Activated CD8-positive, alpha-beta T cell treated with anti-CD3 and anti-CD28 coated beads, Interleukin-2, amount 10 ng/mL, durations not matched to agents 7 days and 5 days (primary cell): ENCODE results near the gene UPF1. TPM values are rescaled to one million over a fixed set of nuclear protein-coding genes. Genes with fewer than 3 reads are reported as not detected.

Experiments used
- ATAC-seq: fragments of 150-1000 bp; cut with Tn5 transposase; one replicate; pipeline ENCODE4 v1.10.0; 2021; ENCODE audit warnings: moderate library complexity
- CTCF ChIA-PET: fragments of 350-600 bp; sonication (Branson Sonifier 250); formaldehyde crosslinking; loops from one replicate; lab custom pipeline; 2021; ENCODE audit warnings: antibody characterized with exemption; lab: Charles Lee
- POLR2A ChIA-PET: fragments of 350-600 bp; sonication (Branson Sonifier 250); formaldehyde crosslinking; loops from one replicate; lab custom pipeline; 2021; ENCODE audit warnings: antibody characterized with exemption; lab: Charles Lee
- DNase-seq: peaks from one replicate; pipeline ENCODE4 v3.0.0-alpha.2; 2020
- H3K27ac Mint-ChIP-seq: one replicate; pipeline ENCODE4 v1.8.0; 2021; ENCODE audit warnings: mild to moderate bottlenecking, mixed read lengths
- H3K27me3 Mint-ChIP-seq: one replicate; pipeline ENCODE4 v1.8.0; 2021; ENCODE audit warnings: low read depth, mixed read lengths
- H3K36me3 Mint-ChIP-seq: one replicate; pipeline ENCODE4 v1.8.0; 2021; ENCODE audit warnings: low read depth, mixed read lengths
- H3K4me1 Mint-ChIP-seq: one replicate; pipeline ENCODE4 v1.8.0; 2021; ENCODE audit warnings: low read depth, mixed read lengths
- H3K4me3 Mint-ChIP-seq: one replicate; pipeline ENCODE4 v1.8.0; 2021; ENCODE audit warnings: mild to moderate bottlenecking, mixed read lengths
- H3K9me3 Mint-ChIP-seq: one replicate; pipeline ENCODE4 v1.8.0; 2022; ENCODE audit warnings: mixed read lengths; ENCODE audit not compliant: insufficient read depth
- total RNA-seq, 2 experiments: library from RNA; stranded (reverse); gene quantifications; one replicate each; pipeline ENCODE4 v1.2.3, GENCODE V29; 2021

Gene UPF1
- total RNA-seq, 2 experiments from 2014 or later: 81.8 to 84.0 TPM

- Mint-ChIP-seq H3K4me1 (peaks cover 23% of the 10 kb centered on the region), H3K36me3 (peaks cover 68% of the 10 kb centered on the region), H3K9me3 (no peaks in the 10 kb centered on the region), H3K27me3 (no peaks in the 10 kb centered on the region), H3K4me3 (no peak overlapping the region), H3K27ac (no peak overlapping the region)
- CTCF ChIA-PET: no interaction called here
- ATAC-seq (no peak), DNase-seq (no peak)
- POLR2A ChIA-PET: no interaction called here
Measured at GRCh38 chr19:18852648-18853047, 20.9 kb downstream of the UPF1 start.

GRCh38 chr19:18853755-18854427 lies 22.1 kb downstream of the UPF1 start:
- DNase-seq (no peak), ATAC-seq (no peak)
- ChIA-PET POLR2A (no interaction called here), CTCF (no interaction called here)
- H3K4me1 Mint-ChIP-seq: peaks cover 15% of the 10 kb centered on the region
- no peaks in the 10 kb centered on the region for H3K9me3 Mint-ChIP-seq
- H3K27me3 Mint-ChIP-seq: no peaks in the 10 kb centered on the region
- no peak overlapping the region for H3K27ac Mint-ChIP-seq
- no peak overlapping the region for H3K4me3 Mint-ChIP-seq
- H3K36me3 Mint-ChIP-seq: peaks cover 66% of the 10 kb centered on the region

- ATAC-seq: no peak
- H3K27ac Mint-ChIP-seq: no peak overlapping the region
- H3K4me1 Mint-ChIP-seq: peaks cover 5% of the 10 kb centered on the region
- POLR2A ChIA-PET: no interaction called here
- H3K4me3 Mint-ChIP-seq: no peak overlapping the region
- no peaks in the 10 kb centered on the region for H3K9me3 Mint-ChIP-seq
- peaks cover 64% of the 10 kb centered on the region for H3K36me3 Mint-ChIP-seq
- CTCF ChIA-PET: interaction anchor here (0.6 to 1.2 kb wide), 3 partner anchors 7 to 19 kb away, joined by 3 read pairs; no protein-coding TSS in a partner anchor
- no peak for DNase-seq
- no peaks in the 10 kb centered on the region for H3K27me3 Mint-ChIP-seq
Measured at GRCh38 chr19:18854982-18855381, 23.2 kb downstream of the UPF1 start.

- Mint-ChIP-seq H3K36me3 (peaks cover 62% of the 10 kb centered on the region), H3K4me3 (no peak overlapping the region), H3K27ac (no peak overlapping the region), H3K27me3 (no peaks in the 10 kb centered on the region), H3K9me3 (no peaks in the 10 kb centered on the region), H3K4me1 (peaks cover 1% of the 10 kb centered on the region)
- DNase-seq (no peak), ATAC-seq (no peak)
- ChIA-PET CTCF (interaction anchor here (0.5 to 1.4 kb wide), 5 partner anchors 8 to 405 kb away, joined by 3 read pairs; no protein-coding TSS in a partner anchor), POLR2A (interaction anchor here (0.9 kb wide), 1 partner anchor 24 kb away, joined by 3 read pairs; the partner anchor contains the start of gene UPF1)
Measured at GRCh38 chr19:18855647-18856384, 24.1 kb downstream of the UPF1 start.

- peaks cover 64% of the 10 kb centered on the region for H3K36me3 Mint-ChIP-seq
- ChIA-PET POLR2A (interaction anchor here (0.9 kb wide), 1 partner anchor 25 kb away, joined by 3 read pairs; the partner anchor contains the start of gene UPF1), CTCF (interaction anchor here (0.7 to 1.4 kb wide), 2 partner anchors 9 to 406 kb away, joined by 3 read pairs; no protein-coding TSS in a partner anchor)
- ATAC-seq: no peak
- no peaks in the 10 kb centered on the region for H3K9me3 Mint-ChIP-seq
- DNase-seq: no peak
- H3K27me3 Mint-ChIP-seq: no peaks in the 10 kb centered on the region
- no peak overlapping the region for H3K4me3 Mint-ChIP-seq
- H3K4me1 Mint-ChIP-seq: no peaks in the 10 kb centered on the region
- no peak overlapping the region for H3K27ac Mint-ChIP-seq
Measured at GRCh38 chr19:18856385-18857126, 24.8 kb downstream of the UPF1 start.

GRCh38 chr19:18857223-18857622 lies 25.5 kb downstream of the UPF1 start:
- Mint-ChIP-seq H3K27ac (no peak overlapping the region), H3K4me3 (no peak overlapping the region), H3K27me3 (no peaks in the 10 kb centered on the region), H3K4me1 (no peaks in the 10 kb centered on the region), H3K36me3 (peaks cover 68% of the 10 kb centered on the region), H3K9me3 (no peaks in the 10 kb centered on the region)
- CTCF ChIA-PET: interaction anchor here (3.3 kb wide), 1 partner anchor 10 kb away, joined by 13 read pairs; no protein-coding TSS in a partner anchor
- DNase-seq: no peak
- no peak for ATAC-seq
- POLR2A ChIA-PET: no interaction called here

- H3K9me3 Mint-ChIP-seq: no peaks in the 10 kb centered on the region
- no peaks in the 10 kb centered on the region for H3K27me3 Mint-ChIP-seq
- H3K4me1 Mint-ChIP-seq: no peaks in the 10 kb centered on the region
- DNase-seq: no peak
- H3K36me3 Mint-ChIP-seq: peaks cover 65% of the 10 kb centered on the region
- no peak overlapping the region for H3K27ac Mint-ChIP-seq
- ATAC-seq: no peak
- ChIA-PET CTCF (interaction anchor here (1.6 to 3.3 kb wide), 2 partner anchors 8 to 12 kb away, joined by 6 to 13 read pairs; no protein-coding TSS in a partner anchor), POLR2A (no interaction called here)
- H3K4me3 Mint-ChIP-seq: no peak overlapping the region
Measured at GRCh38 chr19:18858906-18859646, 27.3 kb downstream of the UPF1 start.

- ATAC-seq (no peak), DNase-seq (no peak)
- ChIA-PET POLR2A (no interaction called here), CTCF (interaction anchor here (3.3 kb wide), 1 partner anchor 12 kb away, joined by 13 read pairs; no protein-coding TSS in a partner anchor)
- H3K4me1 Mint-ChIP-seq: no peaks in the 10 kb centered on the region
- H3K27ac Mint-ChIP-seq: no peak overlapping the region
- H3K36me3 Mint-ChIP-seq: peaks cover 63% of the 10 kb centered on the region
- no peaks in the 10 kb centered on the region for H3K27me3 Mint-ChIP-seq
- H3K4me3 Mint-ChIP-seq: no peak overlapping the region
- H3K9me3 Mint-ChIP-seq: no peaks in the 10 kb centered on the region
Measured at GRCh38 chr19:18859676-18860301, 28.0 kb downstream of the UPF1 start.

GRCh38 chr19:18860302-18860700 lies 28.5 kb downstream of the UPF1 start:
- H3K9me3 Mint-ChIP-seq: no peaks in the 10 kb centered on the region
- POLR2A ChIA-PET: no interaction called here
- H3K4me3 Mint-ChIP-seq: no peak overlapping the region
- H3K27ac Mint-ChIP-seq: no peak overlapping the region
- no peaks in the 10 kb centered on the region for H3K4me1 Mint-ChIP-seq
- ATAC-seq: no peak
- CTCF ChIA-PET: interaction anchor here (3.3 kb wide), 1 partner anchor 13 kb away, joined by 13 read pairs; no protein-coding TSS in a partner anchor
- H3K27me3 Mint-ChIP-seq: no peaks in the 10 kb centered on the region
- DNase-seq: no peak
- H3K36me3 Mint-ChIP-seq: peaks cover 58% of the 10 kb centered on the region

GRCh38 chr19:18860725-18861124 lies 29.0 kb downstream of the UPF1 start:
- no peak overlapping the region for H3K27ac Mint-ChIP-seq
- POLR2A ChIA-PET: no interaction called here

GRCh38 chr19:18861235-18861634 lies 29.5 kb downstream of the UPF1 start:
- POLR2A ChIA-PET: no interaction called here
- Mint-ChIP-seq H3K4me3 (no peak overlapping the region), H3K27me3 (no peaks in the 10 kb centered on the region), H3K9me3 (no peaks in the 10 kb centered on the region), H3K36me3 (peaks cover 59% of the 10 kb centered on the region), H3K27ac (no peak overlapping the region), H3K4me1 (no peaks in the 10 kb centered on the region)
- DNase-seq (no peak), ATAC-seq (no peak)
- CTCF ChIA-PET: no interaction called here

More at GRCh38 chr19:18860725-18861124, 29.0 kb downstream of the UPF1 start:
- CTCF ChIA-PET: no interaction called here
- Mint-ChIP-seq H3K9me3 (no peaks in the 10 kb centered on the region), H3K4me1 (no peaks in the 10 kb centered on the region), H3K27me3 (no peaks in the 10 kb centered on the region), H3K4me3 (no peak overlapping the region), H3K36me3 (peaks cover 57% of the 10 kb centered on the region)
- ATAC-seq (no peak), DNase-seq (no peak)
